HL-60 (cell line): Measurements from ENCODE around the gene HOXC12.
A peak's percentile ranks its signal among the peaks of the same experiment; 100 is the strongest.

Experiments used
- DNase-seq, 2 experiments: peaks; one replicate each; pipeline ENCODE4 v3.0.0-alpha.2; 2010 to 2020; ENCODE audit warnings: low read depth in 1 of 2, low spot score in 1 of 2
- H3K27ac ChIP-seq: fragments of 250-450 bp; sonication (Bioruptor Pico); replicated peaks from 2 replicates; pipeline ENCODE4 v1.5.1; 2020; ENCODE audit warnings: mild to moderate bottlenecking, moderate library complexity
- H3K27me3 ChIP-seq: fragments of 250-450 bp; sonication (Bioruptor Pico); 2 replicates; pipeline ENCODE4 v1.5.1; 2021; ENCODE audit warnings: mild to moderate bottlenecking, moderate library complexity; ENCODE audit not compliant: insufficient read depth, poor library complexity, severe bottlenecking
- H3K4me3 ChIP-seq: replicated peaks from 2 replicates; pipeline ENCODE4 v1.5.1; 2011; ENCODE audit warnings: mild to moderate bottlenecking, control low read depth, low read length; ENCODE audit not compliant: insufficient read depth
- CTCF ChIP-seq: IDR thresholded peaks from one replicate; pipeline ENCODE4 v1.5.1; 2011; ENCODE audit warnings: low read length, control low read depth, inconsistent platforms; ENCODE audit not compliant: insufficient read depth
- GABPA ChIP-seq: IDR thresholded peaks from 2 replicates; pipeline ENCODE4 v1.6.1; 2012; ENCODE audit warnings: low read depth
- POLR2AphosphoS5 ChIP-seq: IDR thresholded peaks from 2 replicates; pipeline ENCODE4 v1.6.1; 2012; ENCODE audit warnings: low read depth
- REST ChIP-seq: IDR thresholded peaks from 2 replicates; pipeline ENCODE4 v1.6.1; 2012; ENCODE audit warnings: low read depth; ENCODE audit not compliant: insufficient replicate concordance
- SPI1 ChIP-seq: IDR thresholded peaks from 2 replicates; pipeline ENCODE4 v1.6.1; 2012; ENCODE audit warnings: low read depth, mild to moderate bottlenecking, borderline replicate concordance
- microRNA-seq: library from miRNA; unstranded; fragments of <30 nt; microRNA quantifications from one replicate; pipeline ENCODE4, GENCODE V29; 2018

HOXC12 gene

GRCh38 chr12:54008260-54008552, 53.5 kb downstream of the HOXC12 start:
- DNase-seq: no peak
- no peak for TF ChIP-seq REST
- TF ChIP-seq SPI1: no peak
- TF ChIP-seq CTCF: no peak
- TF ChIP-seq GABPA: no peak
- TF ChIP-seq POLR2AphosphoS5: no peak
- Histone ChIP-seq H3K27ac (no peak overlapping the region), H3K27me3 (peaks cover 84% of the 10 kb centered on the region), H3K4me3 (no peak overlapping the region)

Small RNAs within 50 kb of the gene (microRNA-seq; reads per million reads assigned to microRNA genes)
- 115 reads per million, percentile 71 among the genes with 10 or more reads in this experiment for gene MIR196A2
